Measurements from ENCODE around the gene TEX54. TPM values are rescaled to one million over a fixed set of nuclear protein-coding genes. Genes with fewer than 3 reads are reported as not detected.
A peak's percentile ranks its signal among the peaks of the same experiment; 100 is the strongest.

The TEX54 gene
- total RNA-seq (2022): not detected in 2 replicates
- percentile 38 among the genes with signal in this experiment for Bru-seq, nascent RNA
- percentile 26 among the genes with signal in this experiment for BruChase-seq, experiment 1, labeled RNA remaining after a 6-hour chase
- BruChase-seq, experiment 2, labeled RNA remaining after a 2-hour chase: percentile 30 among the genes with signal in this experiment
- long read RNA-seq: 0 reads

DNA sequence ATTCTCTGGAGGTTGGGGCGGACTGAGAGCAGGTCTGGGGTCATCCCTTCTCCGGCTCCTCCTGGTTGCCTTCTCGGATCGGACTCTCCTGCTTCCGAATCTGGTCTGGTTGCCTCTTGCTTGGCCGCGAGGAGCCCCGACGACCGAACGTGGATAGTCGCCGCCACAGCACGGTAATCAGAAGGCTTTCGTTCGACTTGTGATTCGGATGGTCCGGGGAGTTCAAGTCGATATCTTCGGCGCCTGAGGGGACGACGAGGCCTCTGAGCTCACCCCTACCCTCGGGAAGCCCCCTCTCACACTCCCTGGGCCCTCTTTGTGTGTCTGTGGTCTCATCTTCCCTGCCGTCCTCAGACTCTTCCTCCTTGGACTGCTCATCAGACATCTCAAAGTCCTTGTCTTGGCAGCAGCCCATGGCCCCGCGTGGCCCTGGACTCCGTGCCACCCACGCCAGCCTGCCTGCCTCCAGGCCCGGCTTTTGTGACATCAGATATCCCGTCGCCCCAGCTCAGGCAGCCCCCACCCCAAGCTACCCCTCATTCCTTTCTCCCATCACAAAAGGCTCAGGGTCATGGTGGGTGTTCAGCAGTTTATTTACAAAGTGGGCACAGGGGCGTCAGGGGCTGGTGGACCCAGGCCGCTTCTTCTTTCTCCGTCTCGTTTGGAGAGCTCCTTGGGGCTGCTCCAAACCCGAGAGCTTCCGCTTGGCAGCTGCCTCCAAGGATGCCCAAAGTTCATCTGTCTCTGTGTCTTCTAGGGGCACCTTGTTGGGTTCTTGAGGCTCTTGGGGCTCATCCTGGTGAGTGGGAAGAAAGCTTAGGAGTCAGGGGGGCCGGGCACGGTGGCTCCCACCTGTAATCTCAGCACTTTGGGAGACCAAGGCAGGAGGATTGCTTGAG lies at the start of gene TEX54:
Gene TEX54 (minus strand): TSS at position 506 of the 899 bp plus-strand sequence.
- Mint-ChIP-seq H3K27me3 (ENCODE audit: unreplicated experiment) (no peaks in the 10 kb centered on the region), H3K4me1 (ENCODE audit: low read depth, unreplicated experiment) (peaks cover 14% of the 10 kb centered on the region), H3K4me3 (ENCODE audit: low read depth, unreplicated experiment) (peak within 1 kb of the TSS; percentile 85), H3K36me3 (ENCODE audit: insufficient read depth, unreplicated experiment) (peaks cover 67% of the 10 kb centered on the region), H3K27ac (ENCODE audit: unreplicated experiment) (peak within 1 kb of the TSS; percentile 92), H3K9me3 (ENCODE audit: low read depth, unreplicated experiment) (no peaks in the 10 kb centered on the region)
- no peak for DNase-seq
- intact Hi-C loops (cut with micrococcal nuclease; ENCODE audit: unreplicated experiment): no loop called here
- TF ChIP-seq, protein P1, sequence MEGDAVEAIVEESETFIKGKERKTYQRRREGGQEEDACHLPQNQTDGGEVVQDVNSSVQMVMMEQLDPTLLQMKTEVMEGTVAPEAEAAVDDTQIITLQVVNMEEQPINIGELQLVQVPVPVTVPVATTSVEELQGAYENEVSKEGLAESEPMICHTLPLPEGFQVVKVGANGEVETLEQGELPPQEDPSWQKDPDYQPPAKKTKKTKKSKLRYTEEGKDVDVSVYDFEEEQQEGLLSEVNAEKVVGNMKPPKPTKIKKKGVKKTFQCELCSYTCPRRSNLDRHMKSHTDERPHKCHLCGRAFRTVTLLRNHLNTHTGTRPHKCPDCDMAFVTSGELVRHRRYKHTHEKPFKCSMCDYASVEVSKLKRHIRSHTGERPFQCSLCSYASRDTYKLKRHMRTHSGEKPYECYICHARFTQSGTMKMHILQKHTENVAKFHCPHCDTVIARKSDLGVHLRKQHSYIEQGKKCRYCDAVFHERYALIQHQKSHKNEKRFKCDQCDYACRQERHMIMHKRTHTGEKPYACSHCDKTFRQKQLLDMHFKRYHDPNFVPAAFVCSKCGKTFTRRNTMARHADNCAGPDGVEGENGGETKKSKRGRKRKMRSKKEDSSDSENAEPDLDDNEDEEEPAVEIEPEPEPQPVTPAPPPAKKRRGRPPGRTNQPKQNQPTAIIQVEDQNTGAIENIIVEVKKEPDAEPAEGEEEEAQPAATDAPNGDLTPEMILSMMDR (IDR thresholded peaks at IDR 0.05; ENCODE audit: unreplicated experiment): no peak
- BruUV-seq (replicated peaks): TSS peak; percentile 87
- CTCF ChIA-PET: interaction anchor here (0.6 to 1.1 kb wide), 2 partner anchors 46 to 272 kb away, joined by 3 to 7 read pairs; no protein-coding TSS in a partner anchor

DNA sequence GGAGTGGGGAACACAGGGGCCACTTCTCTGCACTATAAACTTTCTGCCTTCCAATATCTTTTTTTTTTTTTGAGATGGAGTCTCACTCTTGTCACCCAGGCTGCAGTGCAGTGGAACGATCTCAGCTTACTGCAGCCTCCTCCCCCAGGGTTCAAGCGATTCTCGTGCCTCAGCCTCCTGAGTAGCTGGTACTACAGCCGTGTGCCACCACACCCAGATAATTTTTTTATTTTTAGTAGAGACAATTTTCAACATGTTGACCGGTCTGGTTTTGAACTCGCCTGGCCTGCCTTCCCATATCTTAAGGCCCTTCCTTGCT lies 49.7 kb upstream of the TEX54 start:
- BruUV-seq (replicated peaks): no TSS peak
- Mint-ChIP-seq H3K27me3 (ENCODE audit: unreplicated experiment) (peaks cover 9% of the 10 kb centered on the region), H3K9me3 (ENCODE audit: low read depth, unreplicated experiment) (no peaks in the 10 kb centered on the region), H3K4me1 (ENCODE audit: low read depth, unreplicated experiment) (peaks cover 44% of the 10 kb centered on the region), H3K27ac (ENCODE audit: unreplicated experiment) (peak overlapping the region; percentile 100), H3K36me3 (ENCODE audit: insufficient read depth, unreplicated experiment) (peaks cover 93% of the 10 kb centered on the region), H3K4me3 (ENCODE audit: low read depth, unreplicated experiment) (peak overlapping the region; percentile 100)
- CTCF ChIA-PET: interaction anchor here (1.2 kb wide), 1 partner anchor 41 kb away, joined by 4 read pairs; no protein-coding TSS in a partner anchor
- no peak for DNase-seq
- intact Hi-C loops (cut with micrococcal nuclease; ENCODE audit: unreplicated experiment): no loop called here
- TF ChIP-seq, protein P1 (IDR thresholded peaks at IDR 0.05; ENCODE audit: unreplicated experiment): no peak

DNA sequence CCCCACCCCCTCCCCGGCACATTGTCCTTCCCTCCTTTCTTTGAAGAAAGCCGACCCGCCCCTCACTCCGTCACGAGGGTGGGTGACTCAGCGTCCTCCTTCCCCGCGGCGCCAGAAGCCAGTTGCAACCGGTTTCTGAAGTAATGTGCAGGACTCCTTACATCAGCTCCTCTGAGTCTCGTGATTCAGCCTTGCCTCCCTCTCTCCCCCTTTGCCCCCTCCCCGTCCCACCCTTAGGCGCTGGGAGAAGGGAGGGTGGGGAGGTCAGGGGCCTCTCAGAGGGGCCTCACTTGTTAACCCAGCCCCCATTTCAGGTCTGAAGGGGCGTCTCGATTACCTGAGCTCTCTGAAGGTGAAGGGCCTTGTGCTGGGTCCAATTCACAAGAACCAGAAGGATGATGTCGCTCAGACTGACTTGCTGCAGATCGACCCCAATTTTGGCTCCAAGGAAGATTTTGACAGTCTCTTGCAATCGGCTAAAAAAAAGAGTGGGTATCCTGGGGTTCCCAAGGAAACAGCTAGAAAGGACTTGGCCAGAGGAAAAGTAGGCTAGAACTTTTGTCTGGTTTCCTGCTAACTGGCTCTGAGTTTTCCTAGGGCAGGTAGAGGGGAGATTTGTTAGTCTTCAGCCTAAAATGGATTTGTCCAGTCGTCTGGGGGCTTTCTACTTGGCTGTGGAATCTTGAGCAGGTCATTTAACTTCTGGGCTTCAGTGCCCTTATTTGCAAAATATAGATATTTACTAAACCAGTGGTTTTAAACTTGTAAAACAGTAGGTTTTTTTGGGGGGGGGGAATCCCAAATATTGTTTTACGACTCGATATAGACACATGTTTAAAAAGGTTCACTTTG lies 49.2 kb upstream of the TEX54 start:
- peaks cover 9% of the 10 kb centered on the region for H3K27me3 Mint-ChIP-seq (ENCODE audit: unreplicated experiment)
- intact Hi-C loops (cut with micrococcal nuclease; ENCODE audit: unreplicated experiment): loop anchor here (2.0 kb wide), 1 partner anchor 41 kb away; no protein-coding TSS in a partner anchor
- DNase-seq: peak; percentile 95
- peaks cover 90% of the 10 kb centered on the region for H3K36me3 Mint-ChIP-seq (ENCODE audit: insufficient read depth, unreplicated experiment)
- peaks cover 50% of the 10 kb centered on the region for H3K4me1 Mint-ChIP-seq (ENCODE audit: low read depth, unreplicated experiment)
- H3K27ac Mint-ChIP-seq (ENCODE audit: unreplicated experiment): peak overlapping the region; percentile 100
- peak overlapping the region; percentile 100 for H3K4me3 Mint-ChIP-seq (ENCODE audit: low read depth, unreplicated experiment)
- BruUV-seq (replicated peaks): TSS peak; percentile 40
- CTCF ChIA-PET: interaction anchor here (0.6 to 1.2 kb wide), 9 partner anchors 26 to 153 kb away, joined by 3 to 8 read pairs (median 4); partner anchors contain the start of gene WDR74
- no peaks in the 10 kb centered on the region for H3K9me3 Mint-ChIP-seq (ENCODE audit: low read depth, unreplicated experiment)
- TF ChIP-seq, protein P1 (IDR thresholded peaks at IDR 0.05; ENCODE audit: unreplicated experiment): no peak

Measured in Calu3 (cell line).